HG03354 (cell line): Measurements from ENCODE around the gene CKAP2L.
A peak's percentile ranks its signal among the peaks of the same experiment; 100 is the strongest.

Source experiments
- ATAC-seq: cut with Tn5 transposase; IDR thresholded peaks from one replicate; pipeline ENCODE4 v1.9.1; 2021; ENCODE audit warnings: mild to moderate bottlenecking; ENCODE audit not compliant: unreplicated experiment, poor library complexity, severe bottlenecking

CKAP2L gene

GRCh38 chr2:112764071-112765044 lies at the start of gene CKAP2L:
Gene CKAP2L (minus strand): TSS chr2:112764609. CDS start chr2:112764598, 11 bp downstream.
- peak; percentile 98 for ATAC-seq

- ATAC-seq = no peak
Measured at GRCh38 chr2:112813280-112813966, 49.0 kb upstream of the CKAP2L start.

- ATAC-seq = no peak
Measured at GRCh38 chr2:112812318-112813267, 48.2 kb upstream of the CKAP2L start.

- no peak for ATAC-seq
Measured at GRCh38 chr2:112811841-112812306, 47.5 kb upstream of the CKAP2L start.

GRCh38 chr2:112811276-112811831 lies 46.9 kb upstream of the CKAP2L start:
- ATAC-seq = no peak

GRCh38 chr2:112809112-112809511 lies 44.7 kb upstream of the CKAP2L start:
- ATAC-seq = no peak

- no peak for ATAC-seq
Measured at GRCh38 chr2:112807233-112807807, 42.9 kb upstream of the CKAP2L start.

GRCh38 chr2:112805542-112805941 lies 41.1 kb upstream of the CKAP2L start:
- ATAC-seq = no peak

- peak; percentile 64 for ATAC-seq
Measured at GRCh38 chr2:112803691-112804521, 39.5 kb upstream of the CKAP2L start.

- no peak for ATAC-seq
Measured at GRCh38 chr2:112800881-112801583, 36.6 kb upstream of the CKAP2L start.

GRCh38 chr2:112798979-112799975 lies 34.9 kb upstream of the CKAP2L start:
- ATAC-seq = no peak

- ATAC-seq = no peak
Measured at GRCh38 chr2:112796486-112796885, 32.1 kb upstream of the CKAP2L start.

- ATAC-seq = no peak
Measured at GRCh38 chr2:112795774-112796173, 31.4 kb upstream of the CKAP2L start.

- no peak for ATAC-seq
Measured at GRCh38 chr2:112794841-112795240, 30.4 kb upstream of the CKAP2L start.

GRCh38 chr2:112794131-112794733 lies 29.8 kb upstream of the CKAP2L start:
- no peak for ATAC-seq

GRCh38 chr2:112793449-112793978 lies 29.1 kb upstream of the CKAP2L start:
- no peak for ATAC-seq
